ENCODE measurements around the gene KIAA1210. TPM values are rescaled to one million over a fixed set of nuclear protein-coding genes. Genes with fewer than 3 reads are reported as not detected.

KIAA1210 gene
- total and polyA plus RNA-seq, 2 of the 4 experiments (the other 2 are of a cell fraction), result not detected

DNA sequence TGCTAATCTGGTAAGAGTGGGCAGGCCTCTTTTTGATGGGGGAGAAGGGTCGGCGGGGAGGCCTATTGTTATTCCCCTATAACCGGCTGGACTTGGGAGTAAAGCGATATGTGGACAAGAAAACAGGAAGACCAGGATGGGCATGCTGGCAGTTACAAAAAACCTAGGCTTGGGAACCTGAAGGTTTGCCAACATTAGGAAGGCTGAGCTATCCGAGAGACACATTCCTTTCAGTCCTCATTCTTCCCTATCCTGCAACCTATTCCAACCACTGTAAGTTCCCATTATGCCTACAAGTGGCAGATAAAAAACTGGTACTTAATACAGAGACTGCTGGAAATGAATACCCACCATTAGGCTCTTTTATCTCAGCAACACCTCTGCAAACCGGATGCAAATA lies 87.2 kb downstream of the KIAA1210 start:
- CTCF ChIA-PET, result interaction anchor here (1.0 kb wide), 1 partner anchor 26 kb away, joined by 3 read pairs; no protein-coding TSS in a partner anchor
- H3K4ac ChIP-seq (ENCODE audit: low read depth, low read length), result no peak overlapping the region
- H2BK15ac ChIP-seq (ENCODE audit: low read depth, low read length), result no peak overlapping the region
- H2BK120ac ChIP-seq (ENCODE audit: low read depth, low read length), result no peak overlapping the region
- POLR2A ChIA-PET (ENCODE audit: unreplicated experiment), result no interaction called here
- H3K79me1 ChIP-seq (ENCODE audit: low read depth in 1 of 2, low read length in 2 of 2), result no peaks in the 10 kb centered on the region
- no peaks in the 10 kb centered on the region for H3K36me3 ChIP-seq (ENCODE audit: control insufficient read depth, insufficient read depth, low read length)
- in situ Hi-C loops (cut with MboI; ENCODE audit: low sequenced_read_pairs) (no loop called here), intact Hi-C loops (cut with micrococcal nuclease) (no loop called here), dilution Hi-C loops (cut with HindIII; ENCODE audit: low sequenced_read_pairs, unreplicated experiment) (no loop called here)
- no TSS peak for BruUV-seq (replicated peaks)
- no peak for DNase-seq
- no peak overlapping the region for H4K5ac ChIP-seq (ENCODE audit: low read depth, low read length)
- no peak overlapping the region for H3K23ac ChIP-seq (ENCODE audit: low read depth, low read length)
- H3K56ac ChIP-seq (ENCODE audit: extremely low read depth, insufficient read depth, low read length), result no peak overlapping the region
- H3K9me1 ChIP-seq (ENCODE audit: insufficient read depth, low read length), result peaks cover 3% of the 10 kb centered on the region; the same call in 1 of the 2 replicates
- peak overlapping the region; percentile 29 for H2AFZ ChIP-seq (replicated peaks; ENCODE audit: low read length, poor library complexity)
- no peak overlapping the region for H3K9ac ChIP-seq (ENCODE audit: low read depth, low read length)
- H3K27me3 ChIP-seq (ENCODE audit: control insufficient read depth, insufficient read depth, low read length), result no peaks in the 10 kb centered on the region
- no peak; the same call in 1 of the 2 replicates for ATAC-seq (ENCODE audit: low read depth)
- no peak overlapping the region for H3K4me2 ChIP-seq (ENCODE audit: low read depth, low read length)
- no peak overlapping the region for H3K18ac ChIP-seq (ENCODE audit: low read depth, low read length)
- no CpG with 5 or more reads among the region's 6 CpGs for WGBS, 2 experiments (ENCODE audit: extremely low coverage in 2 of 2, insufficient read length in 1 of 2)
- no peak overlapping the region for H2BK20ac ChIP-seq (ENCODE audit: low read depth, low read length)
- peaks cover 3% of the 10 kb centered on the region; the same call in 1 of the 2 replicates for H3K4me1 ChIP-seq (ENCODE audit: control insufficient read depth, insufficient read depth, low read length)
- H3K4me3 ChIP-seq (ENCODE audit: insufficient read depth, low read depth, low read length), result no peak overlapping the region
- no peak overlapping the region for H2AK5ac ChIP-seq (ENCODE audit: low read depth, low read length)
- TF ChIP-seq MXI1 (IDR thresholded peaks at IDR 0.05; ENCODE audit: borderline replicate concordance, low read depth, low read length), result no peak
- TF ChIP-seq CHD1 (IDR thresholded peaks at IDR 0.05; ENCODE audit: low read depth, low read length), result no peak
- TF ChIP-seq RCOR1 (IDR thresholded peaks at IDR 0.05; ENCODE audit: insufficient replicate concordance, low read length), result no peak
- TF ChIP-seq SMC3 (IDR thresholded peaks at IDR 0.05; ENCODE audit: low read depth, low read length), result no peak
- TF ChIP-seq RFX5 (IDR thresholded peaks at IDR 0.05; ENCODE audit: low read depth, low read length), result no peak
- no peak for TF ChIP-seq CEBPB (IDR thresholded peaks at IDR 0.05; ENCODE audit: low read depth, low read length)
- no peak for TF ChIP-seq USF2 (IDR thresholded peaks at IDR 0.05; ENCODE audit: low read depth, low read length)
- TF ChIP-seq MAFK (IDR thresholded peaks at IDR 0.05; ENCODE audit: low read depth, low read length), result no peak
- no peak for TF ChIP-seq NFE2L2 (IDR thresholded peaks at IDR 0.05; ENCODE audit: low read depth, low read length)
- TF ChIP-seq BHLHE40 (IDR thresholded peaks at IDR 0.05; ENCODE audit: low read depth, low read length), result no peak
- TF ChIP-seq ELK1 (IDR thresholded peaks at IDR 0.05; ENCODE audit: borderline replicate concordance, low read depth, low read length), result no peak
- no peak for TF ChIP-seq CTCF (conservative IDR thresholded peaks at IDR 0.05; ENCODE audit: low read depth, low read length)
- no peak overlapping the region for H2AK9ac ChIP-seq (replicated peaks; ENCODE audit: low read depth, low read length, poor library complexity)
- H3K9me3 ChIP-seq (ENCODE audit: control insufficient read depth, insufficient read depth, low read length), result no peaks in the 10 kb centered on the region
- H4K20me1 ChIP-seq (ENCODE audit: insufficient read depth, low read length), result no peaks in the 10 kb centered on the region
- no peak overlapping the region for H3K14ac ChIP-seq (replicated peaks; ENCODE audit: low read depth, low read length)
- H4K91ac ChIP-seq (ENCODE audit: insufficient read depth, low read depth, low read length), result no peak overlapping the region
- H3K27ac ChIP-seq (ENCODE audit: insufficient read depth, low read length), result no peak overlapping the region
- H2BK5ac ChIP-seq (ENCODE audit: low read depth, low read length, poor library complexity, severe bottlenecking), result no peak overlapping the region
- no peak overlapping the region for H4K8ac ChIP-seq (ENCODE audit: low read depth in 2 of 2, low read length in 2 of 2)

All from IMR-90 (cell line).